ENCODE results near the gene GRIK2. TPM values are rescaled to one million over a fixed set of nuclear protein-coding genes. Genes with fewer than 3 reads are reported as not detected.

Gene GRIK2
- total RNA-seq, 1 experiment from 2014 or later, result 0.29 TPM

DNA sequence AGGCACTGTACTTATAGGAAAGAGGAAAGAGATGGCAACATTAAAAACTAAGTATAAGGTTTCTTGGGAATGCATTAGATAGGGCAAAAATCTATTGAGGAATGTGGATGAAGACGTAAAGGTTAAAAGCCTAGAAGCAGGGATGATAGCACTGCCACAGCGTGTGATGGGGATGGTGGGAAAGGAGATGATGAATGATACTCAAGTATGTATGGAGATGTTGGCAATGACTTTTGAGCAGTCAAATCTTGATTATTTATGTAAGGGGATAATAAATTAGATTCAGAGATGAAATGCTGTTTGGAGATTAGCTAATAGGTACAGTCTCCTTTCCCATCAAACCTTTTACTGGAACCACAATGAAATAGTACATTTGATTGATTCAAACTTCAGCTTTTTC lies 432.8 kb downstream of the GRIK2 start:
- Mint-ChIP-seq H3K27me3 (ENCODE audit: insufficient read depth, unreplicated experiment) (no peaks in the 10 kb centered on the region), H3K9me3 (ENCODE audit: unreplicated experiment) (peaks cover 19% of the 10 kb centered on the region), H3K27ac (ENCODE audit: unreplicated experiment) (no peak overlapping the region), H3K36me3 (ENCODE audit: insufficient read depth, unreplicated experiment) (no peaks in the 10 kb centered on the region), H3K4me1 (ENCODE audit: low read depth, unreplicated experiment) (no peaks in the 10 kb centered on the region), H3K4me3 (ENCODE audit: unreplicated experiment) (no peak overlapping the region)
- Histone ChIP-seq H3K36me3 (ENCODE audit: control insufficient read depth, insufficient read depth, low read length) (no peaks in the 10 kb centered on the region), H3K27me3 (replicated peaks; ENCODE audit: control insufficient read depth, insufficient read depth, low read length) (no peaks in the 10 kb centered on the region), H3K9me3 (0 out of 2 replicates have a peak, but pooled peaks cover 3% of the 10 kb centered on the region), H3K4me1 (no peaks in the 10 kb centered on the region), H3K4me3 (ENCODE audit: low read depth, low read length) (no peak overlapping the region)
- BruUV-seq (replicated peaks), result no TSS peak
- TF ChIP-seq, protein P1, sequence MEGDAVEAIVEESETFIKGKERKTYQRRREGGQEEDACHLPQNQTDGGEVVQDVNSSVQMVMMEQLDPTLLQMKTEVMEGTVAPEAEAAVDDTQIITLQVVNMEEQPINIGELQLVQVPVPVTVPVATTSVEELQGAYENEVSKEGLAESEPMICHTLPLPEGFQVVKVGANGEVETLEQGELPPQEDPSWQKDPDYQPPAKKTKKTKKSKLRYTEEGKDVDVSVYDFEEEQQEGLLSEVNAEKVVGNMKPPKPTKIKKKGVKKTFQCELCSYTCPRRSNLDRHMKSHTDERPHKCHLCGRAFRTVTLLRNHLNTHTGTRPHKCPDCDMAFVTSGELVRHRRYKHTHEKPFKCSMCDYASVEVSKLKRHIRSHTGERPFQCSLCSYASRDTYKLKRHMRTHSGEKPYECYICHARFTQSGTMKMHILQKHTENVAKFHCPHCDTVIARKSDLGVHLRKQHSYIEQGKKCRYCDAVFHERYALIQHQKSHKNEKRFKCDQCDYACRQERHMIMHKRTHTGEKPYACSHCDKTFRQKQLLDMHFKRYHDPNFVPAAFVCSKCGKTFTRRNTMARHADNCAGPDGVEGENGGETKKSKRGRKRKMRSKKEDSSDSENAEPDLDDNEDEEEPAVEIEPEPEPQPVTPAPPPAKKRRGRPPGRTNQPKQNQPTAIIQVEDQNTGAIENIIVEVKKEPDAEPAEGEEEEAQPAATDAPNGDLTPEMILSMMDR (IDR thresholded peaks at IDR 0.05; ENCODE audit: insufficient read depth in 1 of 2, low read depth in 1 of 2, low read length in 1 of 2, severe bottlenecking in 1 of 2, unreplicated experiment in 1 of 2), result no peak
- CTCF ChIA-PET, result no interaction called here
- POLR2A ChIA-PET, result no interaction called here
- intact Hi-C loops (cut with micrococcal nuclease; ENCODE audit: unreplicated experiment), result no loop called here
- no peak for DNase-seq

DNA sequence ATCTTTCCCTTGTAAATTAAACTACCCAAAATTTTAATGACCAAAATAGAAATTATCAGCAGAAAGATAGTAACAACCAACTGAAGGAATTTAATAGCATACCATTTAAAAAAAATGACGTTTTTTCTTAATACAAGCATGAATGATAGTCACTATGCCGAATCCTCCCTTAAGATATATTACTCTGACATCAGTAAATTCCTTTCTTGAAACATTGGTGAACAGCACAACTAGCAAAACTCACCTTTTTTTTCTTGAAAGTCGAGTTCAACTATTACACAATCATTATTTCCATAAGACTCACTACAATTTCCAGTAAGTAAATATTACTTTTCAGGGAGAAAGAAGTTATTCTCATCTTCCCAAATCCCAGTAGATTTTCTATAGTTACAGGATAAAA lies 433.2 kb downstream of the GRIK2 start:
- Mint-ChIP-seq H3K4me1 (ENCODE audit: low read depth, unreplicated experiment) (no peaks in the 10 kb centered on the region), H3K27ac (ENCODE audit: unreplicated experiment) (no peak overlapping the region), H3K4me3 (ENCODE audit: unreplicated experiment) (no peak overlapping the region), H3K9me3 (ENCODE audit: unreplicated experiment) (peaks cover 19% of the 10 kb centered on the region), H3K27me3 (ENCODE audit: insufficient read depth, unreplicated experiment) (no peaks in the 10 kb centered on the region), H3K36me3 (ENCODE audit: insufficient read depth, unreplicated experiment) (no peaks in the 10 kb centered on the region)
- Histone ChIP-seq H3K27me3 (replicated peaks; ENCODE audit: control insufficient read depth, insufficient read depth, low read length) (no peaks in the 10 kb centered on the region), H3K9me3 (0 out of 2 replicates have a peak, but pooled peaks cover 3% of the 10 kb centered on the region), H3K36me3 (ENCODE audit: control insufficient read depth, insufficient read depth, low read length) (no peaks in the 10 kb centered on the region), H3K4me3 (ENCODE audit: low read depth, low read length) (no peak overlapping the region), H3K4me1 (no peaks in the 10 kb centered on the region)
- BruUV-seq (replicated peaks), result no TSS peak
- ChIA-PET POLR2A (no interaction called here), CTCF (no interaction called here)
- intact Hi-C loops (cut with micrococcal nuclease; ENCODE audit: unreplicated experiment), result no loop called here
- no peak for DNase-seq
- TF ChIP-seq, protein P1 (IDR thresholded peaks at IDR 0.05; ENCODE audit: insufficient read depth in 1 of 2, low read depth in 1 of 2, low read length in 1 of 2, severe bottlenecking in 1 of 2, unreplicated experiment in 1 of 2), result no peak

DNA sequence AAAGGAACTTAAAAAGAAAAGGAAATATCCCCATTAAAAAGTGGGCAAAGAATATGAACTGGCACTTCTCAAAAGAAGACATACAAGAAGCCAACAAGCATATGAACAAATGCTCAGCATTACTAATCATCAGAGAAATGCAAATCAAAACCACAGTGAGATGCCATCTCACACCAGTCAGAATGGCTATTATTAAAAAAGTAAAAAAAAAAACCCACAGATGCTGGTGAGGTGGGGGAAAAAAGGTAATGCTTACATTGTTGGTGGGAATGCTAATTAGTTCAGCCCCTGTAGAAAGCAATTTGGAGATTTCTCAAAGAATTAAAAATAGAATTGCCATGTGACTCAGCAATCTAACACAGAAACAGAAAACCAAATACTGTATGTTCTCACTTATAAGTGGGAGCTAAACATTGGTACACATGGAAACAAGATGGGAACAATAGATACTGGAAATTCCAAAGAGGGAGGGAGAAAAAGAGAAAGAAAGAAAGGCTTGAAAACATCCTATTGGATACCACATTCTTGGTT lies 437.1 kb downstream of the GRIK2 start:
- DNase-seq, result no peak
- H3K4me1 ChIP-seq, result no peaks in the 10 kb centered on the region
- Mint-ChIP-seq H3K27ac (ENCODE audit: unreplicated experiment) (no peak overlapping the region), H3K9me3 (ENCODE audit: unreplicated experiment) (peaks cover 19% of the 10 kb centered on the region), H3K27me3 (ENCODE audit: insufficient read depth, unreplicated experiment) (no peaks in the 10 kb centered on the region), H3K4me3 (ENCODE audit: unreplicated experiment) (no peak overlapping the region), H3K4me1 (ENCODE audit: low read depth, unreplicated experiment) (no peaks in the 10 kb centered on the region), H3K36me3 (ENCODE audit: insufficient read depth, unreplicated experiment) (no peaks in the 10 kb centered on the region)
- no peaks in the 10 kb centered on the region for H3K27me3 ChIP-seq (replicated peaks; ENCODE audit: control insufficient read depth, insufficient read depth, low read length)
- no TSS peak for BruUV-seq (replicated peaks)
- POLR2A ChIA-PET, result no interaction called here
- H3K36me3 ChIP-seq (ENCODE audit: control insufficient read depth, insufficient read depth, low read length), result no peaks in the 10 kb centered on the region
- no peak overlapping the region for H3K4me3 ChIP-seq (ENCODE audit: low read depth, low read length)
- TF ChIP-seq, protein P1 (IDR thresholded peaks at IDR 0.05; ENCODE audit: insufficient read depth in 1 of 2, low read depth in 1 of 2, low read length in 1 of 2, severe bottlenecking in 1 of 2, unreplicated experiment in 1 of 2), result no peak
- CTCF ChIA-PET, result no interaction called here
- 0 out of 2 replicates have a peak, but pooled peaks cover 3% of the 10 kb centered on the region for H3K9me3 ChIP-seq
- intact Hi-C loops (cut with micrococcal nuclease; ENCODE audit: unreplicated experiment), result no loop called here
